Body of pancreas (tissue), 4 donors: ENCODE results near the gene VGLL3. TPM values are rescaled to one million over a fixed set of nuclear protein-coding genes. Genes with fewer than 3 reads are reported as not detected.

ENCODE experiments used
- ATAC-seq: fragments of 150-250 bp; one replicate; pipeline ENCODE4 v1.9.1; 2016
- DNase-seq, 4 donors: peaks; one replicate each; pipeline ENCODE4 v3.0.0-alpha.2; 2019
- H3K27ac ChIP-seq, 4 donors: fragments of 200-600 bp; sonication (generic); 1 replicate in 3 of 4; 2 replicates in 1 of 4; pipeline versions ENCODE4 v1.5.1 to v1.6.1; 2016 to 2019; ENCODE audit warnings: mild to moderate bottlenecking in 1 of 4, mixed read lengths in 1 of 4, moderate library complexity in 1 of 4
- H3K27me3 ChIP-seq, 2 donors: fragments of 200-600 bp; sonication (generic); one replicate each; pipeline ENCODE4 v1.6.0; 2016; ENCODE audit warnings: mild to moderate bottlenecking in 1 of 2
- H3K36me3 ChIP-seq, 2 donors: fragments of 200-600 bp; sonication (generic); replicated peaks in 1 of 2; 2 replicates each; pipeline ENCODE4 v1.5.1; 2016; ENCODE audit warnings: low read depth in 2 of 2; ENCODE audit not compliant: insufficient read depth in 1 of 2
- H3K4me1 ChIP-seq: fragments of 200-600 bp; sonication (generic); one replicate; pipeline ENCODE4 v1.6.0; 2016
- H3K4me3 ChIP-seq, 2 donors: fragments of 200-600 bp; sonication (generic); 1 replicate in 1 of 2; 2 replicates in 1 of 2; pipeline ENCODE4 v1.5.1; 2016 to 2019
- H3K9me3 ChIP-seq, 3 donors: fragments of 200-600 bp; sonication (generic); 1 replicate in 2 of 3; 2 replicates in 1 of 3; pipeline ENCODE4 v1.5.1; 2016
- CTCF ChIP-seq, 7 experiments: fragments of 450-650 bp in 4 of 7; fragments of 200-600 bp in 3 of 7; sonication (generic) in 3 of 7; IDR thresholded peaks; one replicate each; pipeline ENCODE4 v1.5.1; 2016 to 2019; ENCODE audit warnings: antibody characterized with exemption in 7 of 7
- POLR2A ChIP-seq, 3 donors: fragments of 450-650 bp; IDR thresholded peaks; one replicate each; pipeline ENCODE4 v1.6.1; 2016; ENCODE audit warnings: antibody characterized with exemption in 3 of 3, mild to moderate bottlenecking in 2 of 3
- WGBS, 2 donors: methylation state at CpG; one replicate each; pipeline ENCODE4 v1.1.5; 2017; 5-methylcytosine and 5-hydroxymethylcytosine counted together
- intact Hi-C: fragments of 100-400 bp; cut with DNase I; formaldehyde crosslinking; loops from one replicate; pipeline ENCODE4 v1.15.1; 2023
- total RNA-seq, 2 donors: library from RNA; depleted of rRNA; stranded (reverse); fragments of >200 nt; gene quantifications; one replicate each; pipeline ENCODE4 v1.1.0, GENCODE V29; 2016

The VGLL3 gene
- total RNA-seq, 2 donors from 2014 or later = 10.2 to 16.1 TPM

- Histone ChIP-seq H3K36me3 (no peaks in the 10 kb centered on the region), H3K27ac (no peak overlapping the region), H3K4me3 (no peak overlapping the region), H3K27me3 (no peaks in the 10 kb centered on the region), H3K9me3 (no peaks in the 10 kb centered on the region), H3K4me1 (no peaks in the 10 kb centered on the region)
- TF ChIP-seq POLR2A (IDR thresholded peaks at IDR 0.05) = no peak
- TF ChIP-seq CTCF (IDR thresholded peaks at IDR 0.05) = no peak
- WGBS, 2 donors = 63 to 69% methylated on average over 1 of the region's 1 CpG
- DNase-seq (no peak), ATAC-seq (no peak)
- intact Hi-C loops = no loop called here
Measured at GRCh38 chr3:86890741-86891396, 100.1 kb downstream of the VGLL3 start.

Other genes with a start within 250 kb of the VGLL3 start
- gene CHMP2B, start 236.2 kb upstream of the VGLL3 start, total RNA-seq = 10 to 100 TPM; 22.1 to 33.3 TPM